Osteoblast (primary cell): ENCODE results near the gene GALNT9. TPM values are rescaled to one million over a fixed set of nuclear protein-coding genes. Genes with fewer than 3 reads are reported as not detected.
A peak's percentile ranks its signal among the peaks of the same experiment; 100 is the strongest.

Experiments used
- DNase-seq: peaks from one replicate; pipeline ENCODE4 v3.0.0; 2011; ENCODE audit warnings: low spot score, mixed read lengths; ENCODE audit not compliant: insufficient read length; ENCODE audit errors: missing footprints
- H2AFZ ChIP-seq: 2 replicates; pipeline ENCODE4 v1.6.0; 2011; ENCODE audit warnings: mild to moderate bottlenecking, low read length
- H3K27ac ChIP-seq: 2 replicates; pipeline ENCODE4 v1.5.1; 2011; ENCODE audit warnings: mild to moderate bottlenecking, low read depth, low read length, moderate library complexity
- H3K27me3 ChIP-seq: 2 replicates; pipeline ENCODE4 v1.6.0; 2012; ENCODE audit warnings: mild to moderate bottlenecking, control low read depth, inconsistent platforms, low read length, moderate library complexity; ENCODE audit not compliant: insufficient read depth
- H3K36me3 ChIP-seq: 2 replicates; pipeline ENCODE4 v1.5.1; 2011; ENCODE audit warnings: mild to moderate bottlenecking, low read length, control low read depth, moderate library complexity; ENCODE audit not compliant: insufficient read depth
- H3K4me1 ChIP-seq: 2 replicates; pipeline ENCODE4 v1.5.1; 2011; ENCODE audit warnings: mild to moderate bottlenecking, low read length, control low read depth, moderate library complexity; ENCODE audit not compliant: insufficient read depth
- H3K4me2 ChIP-seq: 2 replicates; pipeline ENCODE4 v1.6.0; 2011; ENCODE audit warnings: mild to moderate bottlenecking, low read length; ENCODE audit not compliant: insufficient read depth
- H3K4me3 ChIP-seq: fragments of 200-600 bp; sonication (generic); 3 replicates; pipeline ENCODE4 v1.5.1; 2012; ENCODE audit warnings: mild to moderate bottlenecking, low read length, inconsistent platforms; ENCODE audit not compliant: insufficient read depth
- H3K79me2 ChIP-seq: 2 replicates; pipeline ENCODE4 v1.6.0; 2012; ENCODE audit warnings: mild to moderate bottlenecking, low read length, control low read depth, inconsistent platforms; ENCODE audit not compliant: insufficient read depth
- H3K9me3 ChIP-seq: 2 replicates; pipeline ENCODE4 v1.5.1; 2011; ENCODE audit warnings: low read depth, low read length, control low read depth
- H4K20me1 ChIP-seq: 2 replicates; pipeline ENCODE4 v1.6.0; 2012; ENCODE audit warnings: mild to moderate bottlenecking, low read length, control low read depth; ENCODE audit not compliant: insufficient read depth
- total RNA-seq: library from RNA; depleted of rRNA; stranded (reverse); fragments of >200 nt; gene quantifications from 2 replicates; pipeline ENCODE4 v1.2.3, GENCODE V29; 2012
- TF ChIP-seq, protein P1 (sequence below): IDR thresholded peaks from 2 replicates; pipeline ENCODE4 v1.5.1; 2011; ENCODE audit warnings: mild to moderate bottlenecking, low read depth, low read length, moderate library complexity; ENCODE audit errors: extremely low read depth

The GALNT9 gene
- total RNA-seq, 1 donor, result 0.36 TPM

DNA sequence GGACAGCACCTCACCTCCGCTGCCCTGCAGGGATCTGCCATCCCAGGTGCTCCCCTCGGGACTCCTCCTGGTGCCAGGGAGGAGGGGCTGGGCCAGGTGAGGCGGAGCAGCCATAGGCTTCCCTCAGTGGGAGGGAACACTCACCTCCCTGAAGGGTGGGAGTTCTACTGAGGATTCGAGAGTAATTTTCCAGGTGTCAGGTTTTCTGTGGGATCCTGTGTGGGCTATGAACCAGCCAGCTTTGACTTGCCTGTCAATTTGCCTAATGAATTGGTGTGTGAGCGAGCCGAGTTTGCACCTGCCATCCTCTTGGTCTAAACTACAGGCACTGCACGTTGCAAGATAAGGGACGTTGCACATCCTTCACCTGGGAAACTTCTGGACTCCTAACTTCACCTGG lies 134.8 kb downstream of the GALNT9 start:
- DNase-seq, result no peak
- Histone ChIP-seq H3K27ac (no peak overlapping the region), H3K4me1 (no peaks in the 10 kb centered on the region), H3K79me2 (no peaks in the 10 kb centered on the region), H3K4me2 (no peak overlapping the region), H2AFZ (no peak overlapping the region), H3K9me3 (peaks cover 10% of the 10 kb centered on the region), H3K27me3 (peaks cover 4% of the 10 kb centered on the region), H3K4me3 (no peak overlapping the region), H3K36me3 (no peaks in the 10 kb centered on the region), H4K20me1 (no peaks in the 10 kb centered on the region)
- TF ChIP-seq, protein P1, sequence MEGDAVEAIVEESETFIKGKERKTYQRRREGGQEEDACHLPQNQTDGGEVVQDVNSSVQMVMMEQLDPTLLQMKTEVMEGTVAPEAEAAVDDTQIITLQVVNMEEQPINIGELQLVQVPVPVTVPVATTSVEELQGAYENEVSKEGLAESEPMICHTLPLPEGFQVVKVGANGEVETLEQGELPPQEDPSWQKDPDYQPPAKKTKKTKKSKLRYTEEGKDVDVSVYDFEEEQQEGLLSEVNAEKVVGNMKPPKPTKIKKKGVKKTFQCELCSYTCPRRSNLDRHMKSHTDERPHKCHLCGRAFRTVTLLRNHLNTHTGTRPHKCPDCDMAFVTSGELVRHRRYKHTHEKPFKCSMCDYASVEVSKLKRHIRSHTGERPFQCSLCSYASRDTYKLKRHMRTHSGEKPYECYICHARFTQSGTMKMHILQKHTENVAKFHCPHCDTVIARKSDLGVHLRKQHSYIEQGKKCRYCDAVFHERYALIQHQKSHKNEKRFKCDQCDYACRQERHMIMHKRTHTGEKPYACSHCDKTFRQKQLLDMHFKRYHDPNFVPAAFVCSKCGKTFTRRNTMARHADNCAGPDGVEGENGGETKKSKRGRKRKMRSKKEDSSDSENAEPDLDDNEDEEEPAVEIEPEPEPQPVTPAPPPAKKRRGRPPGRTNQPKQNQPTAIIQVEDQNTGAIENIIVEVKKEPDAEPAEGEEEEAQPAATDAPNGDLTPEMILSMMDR, result no peak

GRCh38 chr12:132194056-132194455 lies 135.3 kb downstream of the GALNT9 start:
- Histone ChIP-seq H3K4me1 (no peaks in the 10 kb centered on the region), H3K36me3 (no peaks in the 10 kb centered on the region), H2AFZ (no peak overlapping the region), H4K20me1 (no peaks in the 10 kb centered on the region), H3K27me3 (peaks cover 4% of the 10 kb centered on the region), H3K27ac (no peak overlapping the region), H3K4me2 (no peak overlapping the region), H3K9me3 (peaks cover 10% of the 10 kb centered on the region), H3K79me2 (no peaks in the 10 kb centered on the region), H3K4me3 (no peak overlapping the region)
- peak; percentile 86 for DNase-seq
- TF ChIP-seq, protein P1, result no peak

GRCh38 chr12:132191715-132192553 lies 137.5 kb downstream of the GALNT9 start:
- Histone ChIP-seq H3K4me3 (no peak overlapping the region), H3K36me3 (no peaks in the 10 kb centered on the region), H3K27me3 (no peaks in the 10 kb centered on the region), H3K4me1 (no peaks in the 10 kb centered on the region), H3K79me2 (no peaks in the 10 kb centered on the region), H3K9me3 (peaks cover 10% of the 10 kb centered on the region), H2AFZ (no peak overlapping the region), H3K27ac (no peak overlapping the region), H3K4me2 (no peak overlapping the region), H4K20me1 (no peaks in the 10 kb centered on the region)
- DNase-seq, result peak; percentile 85
- TF ChIP-seq, protein P1, result no peak

DNA sequence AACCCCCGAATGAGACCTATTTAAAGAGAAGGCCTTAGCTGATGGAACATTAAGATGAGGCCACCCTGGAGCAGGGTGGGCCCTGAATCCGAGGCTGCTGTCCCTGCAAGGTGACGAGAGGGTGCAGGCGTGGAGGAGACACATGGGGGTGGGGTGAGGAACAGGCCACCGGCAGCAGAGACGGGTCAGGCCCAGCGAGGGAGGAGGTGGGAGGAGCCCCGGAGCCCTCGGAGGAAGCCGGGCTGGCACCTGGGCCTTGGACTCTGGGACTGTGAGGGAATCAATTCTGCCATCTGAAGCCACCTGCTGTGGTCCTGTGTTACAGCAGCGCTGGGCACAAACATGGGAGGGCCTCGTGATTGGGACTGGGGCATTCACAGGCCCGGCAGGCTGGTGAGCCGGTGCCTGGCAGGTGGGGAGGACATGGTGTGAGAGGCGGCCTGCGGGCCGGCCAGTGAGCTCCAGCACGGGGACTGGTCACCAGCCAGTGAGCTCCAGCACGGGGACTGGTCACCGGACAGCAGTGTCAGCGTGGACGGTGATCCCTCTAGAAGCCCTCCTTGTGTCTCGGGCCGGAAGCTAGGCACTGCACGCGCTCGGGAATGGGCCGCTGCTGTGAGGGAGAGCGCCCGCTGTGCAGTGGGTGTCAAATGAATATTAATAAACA lies 138.4 kb downstream of the GALNT9 start:
- H3K27ac ChIP-seq, result no peak overlapping the region
- H3K27me3 ChIP-seq, result no peaks in the 10 kb centered on the region
- peaks cover 10% of the 10 kb centered on the region for H3K9me3 ChIP-seq
- H2AFZ ChIP-seq, result no peak overlapping the region
- no peak for DNase-seq
- H3K4me1 ChIP-seq, result no peaks in the 10 kb centered on the region
- no peak overlapping the region for H3K4me3 ChIP-seq
- no peaks in the 10 kb centered on the region for H3K79me2 ChIP-seq
- TF ChIP-seq, protein P1, result no peak
- H3K4me2 ChIP-seq, result no peak overlapping the region
- H3K36me3 ChIP-seq, result no peaks in the 10 kb centered on the region
- H4K20me1 ChIP-seq, result no peaks in the 10 kb centered on the region
